Measurements from ENCODE around the gene MYMX.
A peak's percentile ranks its signal among the peaks of the same experiment; 100 is the strongest.

The MYMX gene

GRCh38 chr6:44237813-44238433, 21.2 kb downstream of the MYMX start:
- H3K4me3 ChIP-seq (ENCODE audit: low read depth, low read length), result peak overlapping the region; percentile 75
- no peaks in the 10 kb centered on the region for H3K9me3 ChIP-seq (ENCODE audit: control insufficient read depth, low read length)
- peak overlapping the region; percentile 64 for H3K9ac ChIP-seq
- H3K27ac ChIP-seq, result peak overlapping the region; percentile 89
- H2AFZ ChIP-seq, result peak overlapping the region; percentile 100
- peaks cover 30% of the 10 kb centered on the region for H3K4me1 ChIP-seq
- H3K36me3 ChIP-seq (ENCODE audit: control insufficient read depth, insufficient read depth, low read length), result no peaks in the 10 kb centered on the region
- H3K27me3 ChIP-seq (ENCODE audit: control insufficient read depth, insufficient read depth, low read length), result no peaks in the 10 kb centered on the region
- TF ChIP-seq CTCF (IDR thresholded peaks at IDR 0.05), result peak; percentile 98
- no peaks in the 10 kb centered on the region for H3K79me2 ChIP-seq
- H3K4me2 ChIP-seq (ENCODE audit: low read length), result peak overlapping the region; percentile 87

- no peak overlapping the region for H3K4me2 ChIP-seq (ENCODE audit: low read length)
- no peak overlapping the region for H3K4me3 ChIP-seq (ENCODE audit: low read depth, low read length)
- H2AFZ ChIP-seq, result peak overlapping the region; percentile 100
- no peaks in the 10 kb centered on the region for H3K36me3 ChIP-seq (ENCODE audit: control insufficient read depth, insufficient read depth, low read length)
- H3K79me2 ChIP-seq, result no peaks in the 10 kb centered on the region
- no peaks in the 10 kb centered on the region for H3K9me3 ChIP-seq (ENCODE audit: control insufficient read depth, low read length)
- H3K4me1 ChIP-seq, result peaks cover 29% of the 10 kb centered on the region
- TF ChIP-seq CTCF (IDR thresholded peaks at IDR 0.05), result no peak
- H3K27ac ChIP-seq, result no peak overlapping the region
- H3K27me3 ChIP-seq (ENCODE audit: control insufficient read depth, insufficient read depth, low read length), result no peaks in the 10 kb centered on the region
- H3K9ac ChIP-seq, result no peak overlapping the region
Observed at GRCh38 chr6:44238687-44239350, 22.1 kb downstream of the MYMX start.

GRCh38 chr6:44243345-44243744, 26.6 kb downstream of the MYMX start:
- H3K36me3 ChIP-seq (ENCODE audit: control insufficient read depth, insufficient read depth, low read length), result no peaks in the 10 kb centered on the region
- H3K4me3 ChIP-seq (ENCODE audit: low read depth, low read length), result no peak overlapping the region
- no peak overlapping the region for H3K27ac ChIP-seq
- TF ChIP-seq CTCF (IDR thresholded peaks at IDR 0.05), result no peak
- no peaks in the 10 kb centered on the region for H3K27me3 ChIP-seq (ENCODE audit: control insufficient read depth, insufficient read depth, low read length)
- H2AFZ ChIP-seq, result no peak overlapping the region
- H3K9me3 ChIP-seq (ENCODE audit: control insufficient read depth, low read length), result no peaks in the 10 kb centered on the region
- H3K4me2 ChIP-seq (ENCODE audit: low read length), result no peak overlapping the region
- H3K9ac ChIP-seq, result no peak overlapping the region
- peaks cover 7% of the 10 kb centered on the region for H3K4me1 ChIP-seq
- peaks cover 13% of the 10 kb centered on the region for H3K79me2 ChIP-seq

- H3K79me2 ChIP-seq, result peaks cover 15% of the 10 kb centered on the region
- H3K4me1 ChIP-seq, result peaks cover 8% of the 10 kb centered on the region
- H3K27me3 ChIP-seq (ENCODE audit: control insufficient read depth, insufficient read depth, low read length), result no peaks in the 10 kb centered on the region
- peak overlapping the region; percentile 94 for H3K4me2 ChIP-seq (ENCODE audit: low read length)
- H2AFZ ChIP-seq, result peak overlapping the region; percentile 97
- H3K9ac ChIP-seq, result peak overlapping the region; percentile 57
- no peak for TF ChIP-seq CTCF (IDR thresholded peaks at IDR 0.05)
- no peaks in the 10 kb centered on the region for H3K36me3 ChIP-seq (ENCODE audit: control insufficient read depth, insufficient read depth, low read length)
- no peaks in the 10 kb centered on the region for H3K9me3 ChIP-seq (ENCODE audit: control insufficient read depth, low read length)
- H3K27ac ChIP-seq, result peak overlapping the region; percentile 100
- peak overlapping the region; percentile 99 for H3K4me3 ChIP-seq (ENCODE audit: low read depth, low read length)
Observed at GRCh38 chr6:44245391-44245911, 28.7 kb downstream of the MYMX start.
